Measurements from ENCODE around the gene PDIK1L. TPM values are rescaled to one million over a fixed set of nuclear protein-coding genes. Genes with fewer than 3 reads are reported as not detected.

PDIK1L gene
- polyA plus RNA-seq (2013, experiment 1 of 2; ENCODE audit: insufficient read length): 2.8 TPM
- polyA plus RNA-seq (2013, experiment 2 of 2; ENCODE audit: insufficient read length): 2.3 TPM

GRCh38 chr1:26111530-26112406 is at the start of gene PDIK1L:
Gene PDIK1L (plus strand): TSS chr1:26111824. CDS start chr1:26114309, 2,485 bp downstream.
- peak; percentile 95 for DNase-seq

- DNase-seq: no peak
These were observed 47.1 kb upstream of the PDIK1L start for GRCh38 chr1:26064553-26064952.

- no peak for DNase-seq
These were observed 45.5 kb upstream of the PDIK1L start for GRCh38 chr1:26066160-26066559.

- no peak for DNase-seq
These were observed 44.8 kb upstream of the PDIK1L start for GRCh38 chr1:26066857-26067256.

GRCh38 chr1:26067432-26067911 is 44.2 kb upstream of the PDIK1L start, which contains the start of gene TRIM63:
Gene TRIM63 (minus strand): TSS chr1:26067630. CDS start chr1:26067494, 136 bp downstream.
- DNase-seq: no peak

- no peak for DNase-seq
These were observed 41.7 kb upstream of the PDIK1L start for GRCh38 chr1:26069941-26070295.

GRCh38 chr1:26070296-26070962 is 41.2 kb upstream of the PDIK1L start:
- no peak for DNase-seq

- DNase-seq: no peak
These were observed 40.7 kb upstream of the PDIK1L start for GRCh38 chr1:26070963-26071342.

GRCh38 chr1:26072305-26072704 is 39.3 kb upstream of the PDIK1L start:
- DNase-seq: no peak

GRCh38 chr1:26075421-26076144 is 36.0 kb upstream of the PDIK1L start:
- no peak for DNase-seq

- no peak for DNase-seq
These were observed 34.1 kb upstream of the PDIK1L start for GRCh38 chr1:26077524-26077923.

- no peak for DNase-seq
These were observed 33.1 kb upstream of the PDIK1L start for GRCh38 chr1:26078286-26079177.

GRCh38 chr1:26079178-26079563 is 32.5 kb upstream of the PDIK1L start:
- no peak for DNase-seq

- no peak for DNase-seq
These were observed 31.4 kb upstream of the PDIK1L start for GRCh38 chr1:26079960-26080814.

GRCh38 chr1:26081267-26082019 is 30.2 kb upstream of the PDIK1L start:
- no peak for DNase-seq

GRCh38 chr1:26082020-26082350 is 29.6 kb upstream of the PDIK1L start:
- DNase-seq: no peak

- DNase-seq: no peak
These were observed 28.4 kb upstream of the PDIK1L start for GRCh38 chr1:26083208-26083607.

- DNase-seq: no peak
These were observed 27.5 kb upstream of the PDIK1L start for GRCh38 chr1:26084091-26084561.

- no peak for DNase-seq
These were observed 26.8 kb upstream of the PDIK1L start for GRCh38 chr1:26084844-26085243.

GRCh38 chr1:26089125-26089524 is 22.5 kb upstream of the PDIK1L start:
- DNase-seq: no peak
